ENCODE results near the gene GSN. TPM values are rescaled to one million over a fixed set of nuclear protein-coding genes. Genes with fewer than 3 reads are reported as not detected.
A peak's percentile ranks its signal among the peaks of the same experiment; 100 is the strongest.

The GSN gene
- polyA plus RNA-seq, 1 of the 3 experiments (the other 2 are of a cell fraction), result 168 TPM

GRCh38 chr9:121222524-121223171 lies 45.3 kb upstream of the GSN start:
- Histone ChIP-seq H4K20me1 (ENCODE audit: insufficient read depth) (no peaks in the 10 kb centered on the region), H3K9ac (no peak overlapping the region), H3K4me3 (ENCODE audit: low read depth in 2 of 2, low read length in 1 of 2) (no peak overlapping the region; a peak in 1 of 4 replicates), H3K9me2 (no peaks in the 10 kb centered on the region), H3F3A (replicated peaks; ENCODE audit: insufficient read depth) (no peaks in the 10 kb centered on the region), H3K9me3 (no peaks in the 10 kb centered on the region), H3K4me2 (no peak overlapping the region), H3K27ac (ENCODE audit: low read depth in 2 of 2, low read length in 1 of 2) (no peak overlapping the region), H3K36me3 (replicated peaks in 1 of 2; ENCODE audit: control insufficient read depth in 1 of 2, insufficient read depth in 2 of 2, low read length in 1 of 2) (no peaks in the 10 kb centered on the region), H3K79me2 (ENCODE audit: insufficient read depth) (no peaks in the 10 kb centered on the region), H3K4me1 (ENCODE audit: control insufficient read depth in 1 of 2, insufficient read depth in 2 of 2, low read depth in 1 of 2, low read length in 1 of 2) (no peaks in the 10 kb centered on the region; a peak in 1 of 4 replicates), H3K27me3 (ENCODE audit: insufficient read depth) (no peaks in the 10 kb centered on the region), H2AFZ (ENCODE audit: low read depth) (no peak overlapping the region)
- POLR2A ChIA-PET, result no interaction called here
- 64% methylated on average over 12 of the region's 12 CpGs for WGBS (ENCODE audit: low lambda C conversion rate)
- DNase-seq, result peak; percentile 42
- CTCF ChIA-PET, result interaction anchor here (0.7 to 4.7 kb wide), 19 partner anchors 10 to 116 kb away, joined by 3 to 47 read pairs (median 3); partner anchors contain the start of genes GSN and RAB14
- TF ChIP-seq, protein P1, sequence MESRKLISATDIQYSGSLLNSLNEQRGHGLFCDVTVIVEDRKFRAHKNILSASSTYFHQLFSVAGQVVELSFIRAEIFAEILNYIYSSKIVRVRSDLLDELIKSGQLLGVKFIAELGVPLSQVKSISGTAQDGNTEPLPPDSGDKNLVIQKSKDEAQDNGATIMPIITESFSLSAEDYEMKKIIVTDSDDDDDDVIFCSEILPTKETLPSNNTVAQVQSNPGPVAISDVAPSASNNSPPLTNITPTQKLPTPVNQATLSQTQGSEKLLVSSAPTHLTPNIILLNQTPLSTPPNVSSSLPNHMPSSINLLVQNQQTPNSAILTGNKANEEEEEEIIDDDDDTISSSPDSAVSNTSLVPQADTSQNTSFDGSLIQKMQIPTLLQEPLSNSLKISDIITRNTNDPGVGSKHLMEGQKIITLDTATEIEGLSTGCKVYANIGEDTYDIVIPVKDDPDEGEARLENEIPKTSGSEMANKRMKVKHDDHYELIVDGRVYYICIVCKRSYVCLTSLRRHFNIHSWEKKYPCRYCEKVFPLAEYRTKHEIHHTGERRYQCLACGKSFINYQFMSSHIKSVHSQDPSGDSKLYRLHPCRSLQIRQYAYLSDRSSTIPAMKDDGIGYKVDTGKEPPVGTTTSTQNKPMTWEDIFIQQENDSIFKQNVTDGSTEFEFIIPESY (IDR thresholded peaks at IDR 0.05; ENCODE audit: borderline replicate concordance, low read depth), result no peak
- TF ChIP-seq, protein P2, sequence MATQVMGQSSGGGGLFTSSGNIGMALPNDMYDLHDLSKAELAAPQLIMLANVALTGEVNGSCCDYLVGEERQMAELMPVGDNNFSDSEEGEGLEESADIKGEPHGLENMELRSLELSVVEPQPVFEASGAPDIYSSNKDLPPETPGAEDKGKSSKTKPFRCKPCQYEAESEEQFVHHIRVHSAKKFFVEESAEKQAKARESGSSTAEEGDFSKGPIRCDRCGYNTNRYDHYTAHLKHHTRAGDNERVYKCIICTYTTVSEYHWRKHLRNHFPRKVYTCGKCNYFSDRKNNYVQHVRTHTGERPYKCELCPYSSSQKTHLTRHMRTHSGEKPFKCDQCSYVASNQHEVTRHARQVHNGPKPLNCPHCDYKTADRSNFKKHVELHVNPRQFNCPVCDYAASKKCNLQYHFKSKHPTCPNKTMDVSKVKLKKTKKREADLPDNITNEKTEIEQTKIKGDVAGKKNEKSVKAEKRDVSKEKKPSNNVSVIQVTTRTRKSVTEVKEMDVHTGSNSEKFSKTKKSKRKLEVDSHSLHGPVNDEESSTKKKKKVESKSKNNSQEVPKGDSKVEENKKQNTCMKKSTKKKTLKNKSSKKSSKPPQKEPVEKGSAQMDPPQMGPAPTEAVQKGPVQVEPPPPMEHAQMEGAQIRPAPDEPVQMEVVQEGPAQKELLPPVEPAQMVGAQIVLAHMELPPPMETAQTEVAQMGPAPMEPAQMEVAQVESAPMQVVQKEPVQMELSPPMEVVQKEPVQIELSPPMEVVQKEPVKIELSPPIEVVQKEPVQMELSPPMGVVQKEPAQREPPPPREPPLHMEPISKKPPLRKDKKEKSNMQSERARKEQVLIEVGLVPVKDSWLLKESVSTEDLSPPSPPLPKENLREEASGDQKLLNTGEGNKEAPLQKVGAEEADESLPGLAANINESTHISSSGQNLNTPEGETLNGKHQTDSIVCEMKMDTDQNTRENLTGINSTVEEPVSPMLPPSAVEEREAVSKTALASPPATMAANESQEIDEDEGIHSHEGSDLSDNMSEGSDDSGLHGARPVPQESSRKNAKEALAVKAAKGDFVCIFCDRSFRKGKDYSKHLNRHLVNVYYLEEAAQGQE (IDR thresholded peaks at IDR 0.05; ENCODE audit: low read depth, low read length), result no peak
- TF ChIP-seq MXI1 (IDR thresholded peaks at IDR 0.05; ENCODE audit: low read depth, low read length) (no peak), NFIC (IDR thresholded peaks at IDR 0.05; ENCODE audit: borderline replicate concordance) (peak; percentile 55), TAF1 (IDR thresholded peaks at IDR 0.05; ENCODE audit: borderline replicate concordance, low read depth, low read length) (no peak), MEF2A (IDR thresholded peaks at IDR 0.05; ENCODE audit: borderline replicate concordance, low read depth) (no peak), GATA2 (CRISPR knock-in tag; IDR thresholded peaks at IDR 0.05) (no peak), EP300 (IDR thresholded peaks at IDR 0.05; ENCODE audit: borderline replicate concordance in 1 of 2, low read depth in 1 of 2, low read length in 1 of 2) (no peak), GABPA (IDR thresholded peaks at IDR 0.05; ENCODE audit: low read depth) (no peak), USF2 (IDR thresholded peaks at IDR 0.05; ENCODE audit: borderline replicate concordance, low read depth, low read length) (no peak), RFX5 (IDR thresholded peaks at IDR 0.05; ENCODE audit: low read length) (no peak), RAD21 (IDR thresholded peaks at IDR 0.05; ENCODE audit: low read length) (peak; percentile 59), CTCF (IDR thresholded peaks at IDR 0.05) (peak; percentile 90), FOXM1 (IDR thresholded peaks at IDR 0.05; ENCODE audit: low read depth) (no peak), SMC3 (IDR thresholded peaks at IDR 0.05; ENCODE audit: low read depth, low read length) (peak; percentile 44), ELF1 (IDR thresholded peaks at IDR 0.05) (no peak), RCOR1 (IDR thresholded peaks at IDR 0.05; ENCODE audit: low read length) (no peak), TEAD4 (IDR thresholded peaks at IDR 0.05; ENCODE audit: borderline replicate concordance, insufficient read depth) (no peak), USF1 (IDR thresholded peaks at IDR 0.05; ENCODE audit: borderline replicate concordance, low read depth) (no peak), SIN3A (IDR thresholded peaks at IDR 0.05; ENCODE audit: borderline replicate concordance, low read depth, low read length) (no peak)
- TF ChIP-seq, protein P3, sequence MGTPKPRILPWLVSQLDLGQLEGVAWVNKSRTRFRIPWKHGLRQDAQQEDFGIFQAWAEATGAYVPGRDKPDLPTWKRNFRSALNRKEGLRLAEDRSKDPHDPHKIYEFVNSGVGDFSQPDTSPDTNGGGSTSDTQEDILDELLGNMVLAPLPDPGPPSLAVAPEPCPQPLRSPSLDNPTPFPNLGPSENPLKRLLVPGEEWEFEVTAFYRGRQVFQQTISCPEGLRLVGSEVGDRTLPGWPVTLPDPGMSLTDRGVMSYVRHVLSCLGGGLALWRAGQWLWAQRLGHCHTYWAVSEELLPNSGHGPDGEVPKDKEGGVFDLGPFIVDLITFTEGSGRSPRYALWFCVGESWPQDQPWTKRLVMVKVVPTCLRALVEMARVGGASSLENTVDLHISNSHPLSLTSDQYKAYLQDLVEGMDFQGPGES (IDR thresholded peaks at IDR 0.05; ENCODE audit: low read depth, low read length), result no peak
